Stimulated activated CD4-positive, alpha-beta T cell treated with anti-CD3 and anti-CD28 coated beads, Interleukin-1b, Interleukin-23, amount 100 ng/mL, for 4 hours (primary cell): ENCODE measurements around the gene SAA4.
"Not testable (repeated sequence)": the region's sequence is repeated elsewhere in the genome, so short reads cannot be mapped to it uniquely, and the experiment has no call there.

Experiments used
- DNase-seq, 2 donors: peaks; one replicate each; pipeline ENCODE4 v3.0.0-alpha.2; 2020; ENCODE audit warnings: low read depth in 2 of 2

Gene SAA4

DNA sequence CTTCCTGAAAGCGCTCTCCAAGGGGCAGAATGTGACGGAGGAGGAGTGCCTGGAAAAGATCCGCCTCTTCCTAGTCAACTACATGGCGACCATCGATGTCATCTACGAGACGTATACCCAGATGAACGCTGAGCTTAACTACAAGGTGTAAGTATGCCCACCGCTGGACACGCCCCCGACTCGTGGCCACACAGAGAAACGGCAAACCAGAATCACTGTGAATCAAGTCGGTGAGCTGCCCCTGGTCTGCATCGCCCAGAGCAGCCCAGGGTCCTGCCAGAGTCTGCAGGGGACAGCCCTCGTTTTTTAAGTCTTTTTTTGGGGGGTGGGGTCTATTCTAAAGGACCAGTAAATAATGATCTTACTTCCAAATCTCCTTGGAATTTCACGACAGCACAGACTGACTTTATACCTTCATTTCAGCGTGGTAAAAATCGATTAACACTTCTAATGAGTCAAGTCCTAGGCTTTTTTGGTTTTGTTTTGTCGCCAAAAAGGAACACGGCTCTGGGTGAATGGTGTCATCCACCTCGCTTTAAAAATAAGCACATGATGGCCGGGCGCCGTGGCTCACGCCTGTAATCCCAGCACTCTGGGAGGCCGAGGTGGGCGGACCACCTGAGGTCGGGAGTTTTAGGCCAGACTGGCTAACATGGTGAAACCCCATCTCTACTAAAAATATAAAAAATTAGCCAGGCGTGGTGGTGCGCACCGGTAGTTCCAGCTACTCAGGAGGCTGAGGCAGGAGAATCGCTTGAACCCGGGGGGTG is 46.9 kb downstream of the SAA4 start:
- DNase-seq: not testable (repeated sequence)

DNA sequence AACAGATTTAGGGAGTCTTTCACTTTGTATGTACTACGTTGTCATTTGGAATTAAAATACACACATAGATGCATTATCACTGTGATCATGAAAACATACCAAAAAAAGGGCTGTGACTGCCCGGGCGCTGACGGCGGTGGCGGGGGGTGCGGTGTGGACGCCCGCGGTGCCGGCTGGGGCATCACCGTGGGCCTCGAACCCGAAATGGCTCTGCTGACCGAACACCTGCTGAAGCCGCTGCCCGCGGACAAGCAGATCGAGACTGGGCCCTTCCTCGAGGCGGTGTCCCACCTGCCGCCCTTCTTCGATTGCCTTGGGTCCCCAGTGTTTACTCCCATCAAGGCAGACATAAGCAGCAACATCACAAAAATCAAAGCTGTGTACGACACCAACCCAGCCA is 47.8 kb downstream of the SAA4 start:
- DNase-seq: no peak
